RWPE2 (cell line): ENCODE data around the gene PTPRD.

ENCODE experiments used
- ATAC-seq: fragments of 200-7000 bp; cut with Tn5 transposase; 3 replicates; pipeline ENCODE4 v1.9.1; 2021; ENCODE audit warnings: low read depth
- DNase-seq: peaks from one replicate; pipeline ENCODE4 v3.0.0-alpha.2; 2020; ENCODE audit warnings: low spot score
- H3K27ac ChIP-seq: fragments of 450-650 bp; 2 replicates; pipeline ENCODE4 v1.5.1; 2017; ENCODE audit warnings: mild to moderate bottlenecking; ENCODE audit not compliant: poor library complexity, severe bottlenecking
- H3K27me3 ChIP-seq: fragments of 250-450 bp; sonication (Bioruptor Pico); 2 replicates; pipeline ENCODE4 v1.5.1; 2021; ENCODE audit warnings: mild to moderate bottlenecking, moderate library complexity; ENCODE audit not compliant: insufficient read depth, poor library complexity, severe bottlenecking
- H3K36me3 ChIP-seq: fragments of 250-450 bp; sonication (Bioruptor Pico); 2 replicates; pipeline ENCODE4 v1.5.1; 2020; ENCODE audit warnings: low read depth, mild to moderate bottlenecking, moderate library complexity
- H3K4me1 ChIP-seq: fragments of 250-450 bp; sonication (Bioruptor Pico); 2 replicates; pipeline ENCODE4 v1.5.1; 2021; ENCODE audit warnings: mild to moderate bottlenecking, moderate library complexity; ENCODE audit not compliant: insufficient read depth, poor library complexity, severe bottlenecking
- H3K4me3 ChIP-seq: fragments of 250-450 bp; sonication (Bioruptor Pico); 2 replicates; pipeline ENCODE4 v1.5.1; 2021; ENCODE audit warnings: mild to moderate bottlenecking, moderate library complexity; ENCODE audit not compliant: severe bottlenecking
- H3K9me3 ChIP-seq: fragments of 250-450 bp; sonication (Bioruptor Pico); 2 replicates; pipeline ENCODE4 v1.5.1; 2021; ENCODE audit warnings: mild to moderate bottlenecking, moderate library complexity; ENCODE audit not compliant: severe bottlenecking
- TF ChIP-seq, protein P1 (sequence below): fragments of 450-650 bp; IDR thresholded peaks from one replicate; pipeline ENCODE4 v1.5.1; 2017; ENCODE audit warnings: mild to moderate bottlenecking, moderate library complexity; ENCODE audit not compliant: poor library complexity, severe bottlenecking

PTPRD gene

DNA sequence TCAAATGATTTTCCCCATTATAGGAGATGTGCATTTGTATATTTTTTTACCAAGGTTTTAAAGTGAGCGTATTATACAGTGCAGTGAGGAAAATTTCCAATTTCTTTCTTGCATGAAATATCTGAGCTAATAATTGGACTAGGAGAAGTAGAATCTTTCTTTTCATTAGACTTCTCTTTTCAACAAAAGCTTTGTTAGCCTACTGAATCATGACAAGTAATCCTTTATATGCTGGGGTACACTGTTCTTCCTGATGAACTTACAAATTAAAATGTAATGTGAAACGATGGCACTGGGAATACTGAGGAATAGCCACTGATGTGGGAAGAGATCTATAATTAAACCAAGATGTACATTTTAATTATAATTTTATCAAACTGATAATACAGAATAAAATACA, 829.6 kb downstream of the PTPRD start:
- Histone ChIP-seq H3K27me3 (no peaks in the 10 kb centered on the region), H3K4me3 (no peak overlapping the region), H3K27ac (no peak overlapping the region), H3K9me3 (no peaks in the 10 kb centered on the region), H3K4me1 (no peaks in the 10 kb centered on the region), H3K36me3 (no peaks in the 10 kb centered on the region)
- no peak for DNase-seq
- TF ChIP-seq, protein P1, sequence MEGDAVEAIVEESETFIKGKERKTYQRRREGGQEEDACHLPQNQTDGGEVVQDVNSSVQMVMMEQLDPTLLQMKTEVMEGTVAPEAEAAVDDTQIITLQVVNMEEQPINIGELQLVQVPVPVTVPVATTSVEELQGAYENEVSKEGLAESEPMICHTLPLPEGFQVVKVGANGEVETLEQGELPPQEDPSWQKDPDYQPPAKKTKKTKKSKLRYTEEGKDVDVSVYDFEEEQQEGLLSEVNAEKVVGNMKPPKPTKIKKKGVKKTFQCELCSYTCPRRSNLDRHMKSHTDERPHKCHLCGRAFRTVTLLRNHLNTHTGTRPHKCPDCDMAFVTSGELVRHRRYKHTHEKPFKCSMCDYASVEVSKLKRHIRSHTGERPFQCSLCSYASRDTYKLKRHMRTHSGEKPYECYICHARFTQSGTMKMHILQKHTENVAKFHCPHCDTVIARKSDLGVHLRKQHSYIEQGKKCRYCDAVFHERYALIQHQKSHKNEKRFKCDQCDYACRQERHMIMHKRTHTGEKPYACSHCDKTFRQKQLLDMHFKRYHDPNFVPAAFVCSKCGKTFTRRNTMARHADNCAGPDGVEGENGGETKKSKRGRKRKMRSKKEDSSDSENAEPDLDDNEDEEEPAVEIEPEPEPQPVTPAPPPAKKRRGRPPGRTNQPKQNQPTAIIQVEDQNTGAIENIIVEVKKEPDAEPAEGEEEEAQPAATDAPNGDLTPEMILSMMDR: no peak
- ATAC-seq: no peak

- no peak overlapping the region for H3K4me3 ChIP-seq
- DNase-seq (no peak), ATAC-seq (no peak)
- H3K36me3 ChIP-seq: no peaks in the 10 kb centered on the region
- TF ChIP-seq, protein P1: no peak
- no peak overlapping the region for H3K27ac ChIP-seq
- no peaks in the 10 kb centered on the region for H3K27me3 ChIP-seq
- no peaks in the 10 kb centered on the region for H3K4me1 ChIP-seq
- H3K9me3 ChIP-seq: no peaks in the 10 kb centered on the region
These were observed 834.5 kb downstream of the PTPRD start for GRCh38 chr9:9778293-9778692.

DNA sequence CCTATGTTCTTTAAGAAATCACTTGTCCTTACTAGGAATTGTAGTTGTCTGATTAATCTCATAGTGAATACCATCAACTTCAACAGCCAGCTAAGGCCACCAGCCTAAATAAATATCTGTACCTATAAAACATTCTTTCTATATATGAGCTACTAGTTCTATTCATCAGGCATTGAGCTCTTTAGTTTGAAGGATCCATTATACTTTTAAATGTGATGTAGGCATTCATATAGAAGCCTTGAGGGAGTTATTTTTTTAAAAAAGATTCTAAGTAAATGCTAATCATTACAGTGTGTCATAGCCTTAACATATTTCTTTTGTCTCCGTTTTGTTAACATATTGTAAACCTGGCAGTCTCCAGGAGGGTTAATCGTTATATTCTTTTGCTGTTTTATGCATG, 838.3 kb downstream of the PTPRD start:
- TF ChIP-seq, protein P1: no peak
- H3K4me1 ChIP-seq: no peaks in the 10 kb centered on the region
- H3K9me3 ChIP-seq: no peaks in the 10 kb centered on the region
- ATAC-seq (no peak), DNase-seq (no peak)
- H3K36me3 ChIP-seq: no peaks in the 10 kb centered on the region
- no peak overlapping the region for H3K4me3 ChIP-seq
- no peaks in the 10 kb centered on the region for H3K27me3 ChIP-seq
- no peak overlapping the region for H3K27ac ChIP-seq

- H3K9me3 ChIP-seq: no peaks in the 10 kb centered on the region
- ATAC-seq (no peak), DNase-seq (no peak)
- H3K27me3 ChIP-seq: peaks cover 3% of the 10 kb centered on the region
- H3K36me3 ChIP-seq: no peaks in the 10 kb centered on the region
- TF ChIP-seq, protein P1: no peak
- H3K27ac ChIP-seq: no peak overlapping the region
- no peak overlapping the region for H3K4me3 ChIP-seq
- H3K4me1 ChIP-seq: no peaks in the 10 kb centered on the region
These were observed 841.5 kb downstream of the PTPRD start for GRCh38 chr9:9771314-9771713.

- H3K36me3 ChIP-seq: no peaks in the 10 kb centered on the region
- TF ChIP-seq, protein P1: no peak
- DNase-seq: no peak
These were observed 848.0 kb downstream of the PTPRD start for GRCh38 chr9:9764821-9765220.

More at GRCh38 chr9:9764821-9765220, 848.0 kb downstream of the PTPRD start:
- H3K4me3 ChIP-seq: no peak overlapping the region
- no peaks in the 10 kb centered on the region for H3K4me1 ChIP-seq
- no peak overlapping the region for H3K27ac ChIP-seq
- no peaks in the 10 kb centered on the region for H3K9me3 ChIP-seq
- peaks cover 5% of the 10 kb centered on the region for H3K27me3 ChIP-seq
- no peak for ATAC-seq
